IMR-90 (cell line): ENCODE results near the gene BMX.

Experiments used
- BHLHE40 ChIP-seq: fragments of 150-350 bp; IDR thresholded peaks from 2 replicates; pipeline ENCODE4 v1.6.1; 2016; ENCODE audit warnings: mild to moderate bottlenecking, low read depth, low read length
- CEBPB ChIP-seq: IDR thresholded peaks from 2 replicates; pipeline ENCODE4 v1.6.1; 2012; ENCODE audit warnings: low read depth, low read length, improper control_type of control experiment
- CTCF ChIP-seq: conservative IDR thresholded peaks from 2 replicates; pipeline ENCODE4 v1.5.1; 2012; ENCODE audit warnings: mild to moderate bottlenecking, low read depth, low read length, improper control_type of control experiment
- NFE2L2 ChIP-seq: fragments of 150-350 bp; IDR thresholded peaks from 2 replicates; pipeline ENCODE4 v1.6.1; 2016; ENCODE audit warnings: low read depth, mild to moderate bottlenecking, low read length
- POLR2A ChIP-seq: IDR thresholded peaks from 2 replicates; pipeline ENCODE4 v1.6.1; 2012; ENCODE audit warnings: mild to moderate bottlenecking, low read depth, low read length
- RCOR1 ChIP-seq: IDR thresholded peaks from 2 replicates; pipeline ENCODE4 v1.6.1; 2012; ENCODE audit warnings: mild to moderate bottlenecking, low read length, improper control_type of control experiment; ENCODE audit not compliant: insufficient replicate concordance
- SMC3 ChIP-seq: fragments of 150-350 bp; IDR thresholded peaks from 2 replicates; pipeline ENCODE4 v1.6.1; 2016; ENCODE audit warnings: low read depth, mild to moderate bottlenecking, antibody characterized with exemption, low read length, moderate library complexity
- USF2 ChIP-seq: fragments of 150-350 bp; IDR thresholded peaks from 2 replicates; pipeline ENCODE4 v1.6.1; 2017; ENCODE audit warnings: mild to moderate bottlenecking, antibody characterized with exemption, low read length, low read depth

- no peak for TF ChIP-seq SMC3
- TF ChIP-seq POLR2A, result no peak
- no peak for TF ChIP-seq NFE2L2
- no peak for TF ChIP-seq CTCF
- no peak for TF ChIP-seq CEBPB
- no peak for TF ChIP-seq RCOR1
- no peak for TF ChIP-seq USF2
- TF ChIP-seq BHLHE40, result no peak
These were observed 28.6 kb downstream of the BMX start for GRCh38 chrX:15529165-15529564.
